Endothelial cell of coronary artery (primary cell): ENCODE results near the gene ZNF484. TPM values are rescaled to one million over a fixed set of nuclear protein-coding genes. Genes with fewer than 3 reads are reported as not detected.

ENCODE experiments used
- total RNA-seq: library from RNA; depleted of rRNA; stranded (reverse); fragments of >200 nt; gene quantifications from 2 replicates; pipeline ENCODE4 v1.2.3, GENCODE V29; 2014

Gene ZNF484
- 11.9 and 13.0 TPM in 2 replicates for total RNA-seq

DNA sequence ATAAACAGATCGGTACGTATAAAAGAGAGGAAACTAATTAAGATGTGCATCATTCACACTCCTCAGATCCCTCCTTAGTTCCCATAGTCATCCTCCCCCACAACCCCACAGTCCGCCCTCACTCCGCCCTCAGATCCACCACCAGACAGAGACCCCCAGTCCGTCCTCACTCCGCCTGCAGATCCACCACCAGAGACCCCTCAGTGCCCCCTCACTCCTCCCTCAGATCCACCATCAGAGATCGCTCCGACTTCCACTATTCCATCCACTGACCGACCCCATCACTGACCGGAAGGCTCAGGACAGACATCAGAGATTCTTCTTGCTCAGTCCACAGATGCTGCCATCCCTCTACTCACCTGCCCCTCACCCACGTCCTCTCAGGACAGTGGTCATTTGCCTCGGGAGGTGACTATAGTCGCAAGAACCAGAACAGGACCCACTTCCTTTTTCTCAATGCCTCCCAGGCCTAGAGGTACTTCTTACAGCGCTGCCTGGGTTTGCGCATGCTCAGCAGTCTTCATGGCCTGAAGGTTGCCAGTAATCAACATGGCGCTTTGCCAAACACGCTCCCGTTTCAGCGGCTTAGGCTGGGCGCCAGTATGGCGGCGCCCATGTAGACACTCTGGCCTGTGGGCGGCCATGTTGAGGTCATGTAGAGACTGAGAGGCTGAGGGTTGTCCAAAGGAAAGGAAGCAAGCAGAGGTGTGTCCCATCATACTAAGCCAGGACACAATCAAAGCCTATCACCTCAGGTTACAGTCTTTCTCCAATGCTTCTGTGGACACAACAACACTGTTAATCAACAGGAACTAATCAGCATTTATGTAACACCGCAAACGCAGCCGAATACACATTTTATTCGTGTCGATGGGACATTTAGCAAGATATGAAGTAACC is at the start of gene ZNF484:
Gene ZNF484, minus strand, starts transcription at position 508 of the 900 bp plus-strand sequence. CDS start 3,009 bp downstream, outside the sequence.

Other genes with a start within 250 kb of the ZNF484 start
- gene IPPK, start 207.9 kb downstream of the ZNF484 start, total RNA-seq, result 16.7 and 22.1 TPM in 2 replicates
- 52.1 and 75.4 TPM in 2 replicates for gene BICD2, start 113.2 kb downstream of the ZNF484 start, total RNA-seq
- not detected in 2 replicates for gene FGD3, start 69.5 kb upstream of the ZNF484 start, total RNA-seq
- 0.09 and 0.19 TPM in 2 replicates for gene SUSD3, start 180.7 kb upstream of the ZNF484 start, total RNA-seq
- gene CARD19, start 218.2 kb upstream of the ZNF484 start, total RNA-seq, result 67.1 and 74.9 TPM in 2 replicates